ENCODE data around the gene PSTK.

Gene PSTK

GRCh38 chr10:123021517-123021916 is 41.3 kb downstream of the PSTK start:
- FAIRE-seq: no peak

GRCh38 chr10:123024540-123024939 is 44.3 kb downstream of the PSTK start:
- FAIRE-seq: no peak

GRCh38 chr10:123026302-123026701 is 46.1 kb downstream of the PSTK start:
- FAIRE-seq: no peak

- no peak for FAIRE-seq
Measured at GRCh38 chr10:123027861-123028260, 47.7 kb downstream of the PSTK start.

- no peak for FAIRE-seq
Measured at GRCh38 chr10:123031124-123031523, 50.9 kb downstream of the PSTK start.

- no peak for FAIRE-seq
Measured at GRCh38 chr10:123034332-123034731, 54.1 kb downstream of the PSTK start.

GRCh38 chr10:123035467-123036086 is 55.4 kb downstream of the PSTK start:
- no peak for FAIRE-seq

GRCh38 chr10:123038782-123039631 is 58.8 kb downstream of the PSTK start:
- no peak for FAIRE-seq

GRCh38 chr10:123039632-123039930 is 59.4 kb downstream of the PSTK start:
- no peak for FAIRE-seq

Measured in G401.6 (cell line).